ENCODE data around the gene UTF1. TPM values are rescaled to one million over a fixed set of nuclear protein-coding genes. Genes with fewer than 3 reads are reported as not detected.
"Not testable (repeated sequence)": the region's sequence is repeated elsewhere in the genome, so short reads cannot be mapped to it uniquely, and the experiment has no call there.

UTF1 gene
- total RNA-seq, 2 experiments from 2014 or later, result not detected

DNA sequence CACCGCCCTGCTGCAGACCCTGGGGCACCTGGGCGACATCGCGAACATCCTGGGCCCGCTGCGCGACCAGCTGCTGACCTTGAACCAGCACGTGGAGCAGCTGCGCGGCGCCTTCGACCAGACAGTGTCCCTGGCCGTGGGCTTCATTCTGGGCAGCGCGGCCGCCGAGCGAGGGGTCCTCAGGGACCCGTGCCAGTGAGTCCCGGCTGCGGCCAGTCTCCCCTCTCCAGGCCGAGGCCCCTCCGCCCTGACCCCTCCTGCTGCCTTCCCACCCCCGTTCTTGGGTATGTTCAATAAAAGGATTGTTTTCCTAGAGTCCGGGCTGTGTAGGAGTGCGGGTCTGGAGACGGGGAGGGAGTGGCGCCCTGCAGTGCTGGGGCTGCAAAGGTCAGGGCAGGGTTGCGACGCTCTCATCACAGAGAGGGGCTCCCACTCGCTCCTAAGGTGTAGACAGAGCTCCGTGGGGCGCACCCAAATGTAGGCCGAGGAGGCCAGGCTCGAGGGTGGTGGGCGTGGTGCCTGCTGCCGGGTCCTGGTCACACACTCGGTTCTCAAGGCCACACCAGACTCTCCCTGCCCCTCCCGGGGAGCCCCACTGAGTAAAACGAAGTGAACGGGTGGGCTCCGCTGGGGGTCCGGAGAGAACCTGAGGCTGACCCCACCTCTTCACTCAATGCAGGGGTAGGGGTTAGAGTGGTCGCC is 1.4 kb downstream of the UTF1 start:
- H3K9me3 Mint-ChIP-seq, result no peaks in the 10 kb centered on the region
- peak overlapping the region; percentile 10 for H3K4me3 Mint-ChIP-seq
- H3K4me1 Mint-ChIP-seq, result peaks cover 20% of the 10 kb centered on the region
- ChIA-PET POLR2A (no interaction called here), CTCF (interaction anchor here (0.6 to 1.2 kb wide), 2 partner anchors 98 to 1866 kb away, joined by 3 read pairs; no protein-coding TSS in a partner anchor)
- H3K27ac Mint-ChIP-seq, result no peak overlapping the region
- no peak for DNase-seq
- peaks cover 68% of the 10 kb centered on the region for H3K27me3 Mint-ChIP-seq
- no peaks in the 10 kb centered on the region for H3K36me3 Mint-ChIP-seq (ENCODE audit: low read depth)

- Mint-ChIP-seq H3K36me3 (ENCODE audit: low read depth) (no peaks in the 10 kb centered on the region), H3K27ac (no peak overlapping the region), H3K9me3 (no peaks in the 10 kb centered on the region), H3K4me1 (peaks cover 15% of the 10 kb centered on the region), H3K4me3 (no peak overlapping the region), H3K27me3 (peaks cover 62% of the 10 kb centered on the region)
- no peak for DNase-seq
- ChIA-PET POLR2A (no interaction called here), CTCF (interaction anchor here (0.6 kb wide), 1 partner anchor 1867 kb away, joined by 3 read pairs; no protein-coding TSS in a partner anchor)
Measured at GRCh38 chr10:133231946-133232574, 2.0 kb downstream of the UTF1 start.

- H3K4me3 Mint-ChIP-seq; H3K27ac Mint-ChIP-seq; H3K36me3 Mint-ChIP-seq (ENCODE audit: low read depth); POLR2A ChIA-PET; H3K9me3 Mint-ChIP-seq; H3K4me1 Mint-ChIP-seq; DNase-seq: not testable (repeated sequence)
- H3K27me3 Mint-ChIP-seq, result peaks cover 55% of the 10 kb centered on the region
- CTCF ChIA-PET, result interaction anchor here (0.8 kb wide), 1 partner anchor 10 kb away, joined by 4 read pairs; no protein-coding TSS in a partner anchor
Measured at GRCh38 chr10:133234796-133235195, 4.8 kb downstream of the UTF1 start.

GRCh38 chr10:133235265-133235855 is 5.3 kb downstream of the UTF1 start:
- no peak for DNase-seq
- no peaks in the 10 kb centered on the region for H3K9me3 Mint-ChIP-seq
- no peak overlapping the region for H3K4me3 Mint-ChIP-seq
- ChIA-PET POLR2A (no interaction called here), CTCF (interaction anchor here (0.5 kb wide), 1 partner anchor 20 kb away, joined by 3 read pairs; no protein-coding TSS in a partner anchor)
- no peak overlapping the region for H3K27ac Mint-ChIP-seq
- peaks cover 6% of the 10 kb centered on the region for H3K4me1 Mint-ChIP-seq
- no peaks in the 10 kb centered on the region for H3K36me3 Mint-ChIP-seq (ENCODE audit: low read depth)
- H3K27me3 Mint-ChIP-seq, result peaks cover 56% of the 10 kb centered on the region

- ChIA-PET POLR2A (no interaction called here), CTCF (interaction anchor here (0.5 kb wide), 1 partner anchor 19 kb away, joined by 3 read pairs; no protein-coding TSS in a partner anchor)
- Mint-ChIP-seq H3K36me3 (ENCODE audit: low read depth) (no peaks in the 10 kb centered on the region), H3K9me3 (no peaks in the 10 kb centered on the region), H3K27ac (no peak overlapping the region), H3K27me3 (peaks cover 58% of the 10 kb centered on the region), H3K4me1 (peaks cover 10% of the 10 kb centered on the region), H3K4me3 (no peak overlapping the region)
- no peak for DNase-seq
Measured at GRCh38 chr10:133235932-133236331, 5.9 kb downstream of the UTF1 start.

DNA sequence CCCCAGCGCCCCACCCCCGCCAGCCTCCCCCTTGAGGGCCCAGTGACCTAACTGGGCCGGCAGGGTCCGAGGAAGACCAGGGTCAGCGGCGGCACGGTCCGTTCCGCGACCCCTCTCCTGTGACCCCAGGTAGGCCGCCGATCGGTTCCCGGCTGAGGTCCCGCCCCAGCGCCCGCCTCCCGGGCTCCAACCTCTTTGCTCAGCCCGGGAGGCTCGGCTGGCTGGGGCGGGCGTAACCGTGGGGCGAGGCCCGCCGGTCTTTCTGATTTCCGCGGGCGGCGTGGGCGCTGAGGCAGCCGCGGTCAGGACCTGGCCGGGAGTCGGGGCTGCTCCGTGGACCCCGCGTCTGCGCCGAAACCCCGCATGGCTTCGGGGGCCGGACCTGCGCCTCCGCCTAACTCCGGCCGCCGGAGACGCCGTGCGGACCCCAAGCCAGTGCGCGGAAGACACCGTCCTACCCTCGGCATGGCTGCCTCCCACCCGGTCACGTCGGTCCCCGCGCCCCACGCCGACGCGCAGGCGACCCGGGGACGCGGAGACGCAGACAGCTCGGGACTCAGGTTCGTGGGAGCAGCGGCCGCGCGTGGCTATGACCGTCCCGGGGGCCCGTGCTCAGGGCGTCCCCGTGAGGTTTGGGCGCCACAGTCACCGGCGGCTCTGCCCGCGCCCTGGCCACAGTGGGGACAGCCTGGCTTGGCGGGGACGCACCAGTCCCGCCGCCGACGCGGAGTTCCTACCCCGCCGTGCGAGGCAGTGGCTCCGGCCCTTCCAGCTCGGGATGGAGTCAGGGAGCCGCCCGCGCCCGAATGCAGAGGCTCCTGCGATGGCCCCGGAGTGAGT is 6.6 kb downstream of the UTF1 start:
- ChIA-PET CTCF (no interaction called here), POLR2A (no interaction called here)
- Mint-ChIP-seq H3K4me1 (peaks cover 14% of the 10 kb centered on the region), H3K27ac (no peak overlapping the region), H3K27me3 (peaks cover 60% of the 10 kb centered on the region), H3K36me3 (ENCODE audit: low read depth) (no peaks in the 10 kb centered on the region), H3K9me3 (no peaks in the 10 kb centered on the region), H3K4me3 (no peak overlapping the region)
- no peak for DNase-seq

GRCh38 chr10:133237241-133237587 is 7.2 kb downstream of the UTF1 start:
- Mint-ChIP-seq H3K4me3 (no peak overlapping the region), H3K27me3 (peaks cover 58% of the 10 kb centered on the region), H3K4me1 (peaks cover 18% of the 10 kb centered on the region), H3K36me3 (ENCODE audit: low read depth) (no peaks in the 10 kb centered on the region), H3K9me3 (no peaks in the 10 kb centered on the region), H3K27ac (no peak overlapping the region)
- no peak for DNase-seq
- ChIA-PET POLR2A (no interaction called here), CTCF (no interaction called here)

DNA sequence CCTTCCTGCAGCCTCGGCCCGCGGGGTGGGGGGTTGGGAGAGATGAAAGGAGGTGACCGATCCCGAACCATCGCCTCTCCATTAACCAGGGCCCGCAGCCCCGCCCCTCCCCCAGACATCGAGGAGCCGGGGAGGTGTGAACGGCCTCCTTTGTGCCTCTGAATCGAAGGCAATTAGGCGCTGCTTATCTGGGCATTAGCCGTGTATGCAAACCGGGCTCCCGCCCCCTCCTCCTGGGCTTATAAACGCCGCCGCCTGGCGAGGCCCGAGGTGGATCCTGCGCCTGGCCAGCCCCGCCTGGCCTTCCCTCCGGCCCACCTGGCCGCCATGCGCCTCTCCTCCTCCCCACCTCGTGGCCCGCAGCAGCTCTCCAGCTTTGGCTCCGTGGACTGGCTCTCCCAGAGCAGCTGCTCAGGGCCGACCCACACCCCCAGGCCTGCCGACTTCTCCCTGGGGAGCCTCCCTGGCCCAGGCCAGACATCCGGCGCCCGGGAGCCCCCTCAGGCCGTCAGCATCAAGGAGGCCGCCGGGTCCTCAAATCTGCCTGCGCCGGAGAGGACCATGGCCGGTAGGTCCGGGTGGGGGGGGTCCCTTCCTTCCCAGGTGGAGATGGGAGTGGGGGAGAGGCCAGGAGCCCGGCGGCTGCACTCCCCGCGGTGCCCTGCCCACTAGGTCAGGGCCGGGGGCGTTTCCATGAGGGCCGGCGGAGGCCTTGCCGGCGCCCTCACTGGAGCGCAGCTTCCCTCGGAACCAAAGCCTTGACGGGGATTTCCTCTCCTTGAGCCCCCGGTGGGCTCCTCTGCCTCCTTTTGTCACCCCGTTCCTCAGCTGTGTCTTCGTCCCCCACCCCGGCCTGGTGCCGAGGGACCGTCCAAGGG is 7.8 kb downstream of the UTF1 start, which contains the start of gene VENTX:
VENTX (plus strand) TSS at position 268 of the 878 bp plus-strand sequence; CDS start at position 328, 60 bp downstream.
- peaks cover 22% of the 10 kb centered on the region for H3K4me1 Mint-ChIP-seq
- no peak within 1 kb of the TSS for H3K4me3 Mint-ChIP-seq
- no peaks in the 10 kb centered on the region for H3K9me3 Mint-ChIP-seq
- no peaks in the 10 kb centered on the region for H3K36me3 Mint-ChIP-seq (ENCODE audit: low read depth)
- POLR2A ChIA-PET, result no interaction called here
- no peak within 1 kb of the TSS for H3K27ac Mint-ChIP-seq
- DNase-seq, result no peak
- CTCF ChIA-PET, result interaction anchor here (0.6 kb wide), 1 partner anchor 10 kb away, joined by 3 read pairs; no protein-coding TSS in a partner anchor
- peaks cover 55% of the 10 kb centered on the region for H3K27me3 Mint-ChIP-seq

DNA sequence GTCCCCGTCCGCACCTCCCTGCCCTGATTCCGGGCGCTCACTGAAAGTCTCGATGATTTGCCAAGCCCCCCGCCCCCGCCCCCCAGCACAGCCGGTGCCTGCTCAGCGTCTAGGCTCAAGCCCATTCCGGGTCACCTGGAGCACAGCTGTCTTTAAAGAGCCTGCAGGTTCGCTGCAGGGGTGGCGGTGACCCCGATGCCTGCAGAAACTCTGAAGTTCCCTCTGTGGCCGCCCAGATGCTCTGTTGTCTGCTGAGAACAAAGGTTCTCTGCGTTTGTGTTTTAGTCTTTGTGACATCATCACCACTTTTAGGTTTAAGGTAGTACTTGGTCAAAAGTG is 8.4 kb downstream of the UTF1 start:
- POLR2A ChIA-PET, result no interaction called here
- no peaks in the 10 kb centered on the region for H3K9me3 Mint-ChIP-seq

DNA sequence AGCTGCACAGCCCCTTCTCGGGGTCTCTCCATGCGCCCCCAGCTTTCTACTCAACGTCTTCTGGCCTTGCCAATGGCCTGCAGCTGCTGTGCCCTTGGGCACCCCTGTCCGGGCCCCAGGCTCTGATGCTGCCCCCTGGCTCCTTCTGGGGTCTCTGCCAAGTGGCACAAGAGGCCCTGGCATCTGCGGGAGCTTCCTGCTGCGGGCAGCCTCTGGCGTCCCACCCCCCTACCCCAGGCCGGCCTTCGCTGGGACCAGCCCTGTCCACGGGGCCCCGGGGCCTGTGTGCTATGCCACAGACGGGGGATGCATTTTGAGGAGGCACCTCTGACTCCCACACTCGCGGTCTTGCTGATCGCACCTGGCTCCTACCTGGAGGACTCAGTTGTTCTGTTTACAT is 10.0 kb downstream of the UTF1 start:
- no peak overlapping the region for H3K4me3 Mint-ChIP-seq
- DNase-seq, result no peak
- H3K27me3 Mint-ChIP-seq, result peaks cover 40% of the 10 kb centered on the region
- no peak overlapping the region for H3K27ac Mint-ChIP-seq
- ChIA-PET POLR2A (no interaction called here), CTCF (no interaction called here)
- peaks cover 22% of the 10 kb centered on the region for H3K4me1 Mint-ChIP-seq
- no peaks in the 10 kb centered on the region for H3K36me3 Mint-ChIP-seq (ENCODE audit: low read depth)
- H3K9me3 Mint-ChIP-seq, result no peaks in the 10 kb centered on the region

More for the DNA sequence above, 8.4 kb downstream of the UTF1 start:
- Mint-ChIP-seq H3K27ac (no peak overlapping the region), H3K36me3 (ENCODE audit: low read depth) (no peaks in the 10 kb centered on the region), H3K4me3 (no peak overlapping the region), H3K4me1 (peaks cover 25% of the 10 kb centered on the region), H3K27me3 (peaks cover 53% of the 10 kb centered on the region)
- no peak for DNase-seq
- CTCF ChIA-PET, result interaction anchor here (0.6 kb wide), 1 partner anchor 11 kb away, joined by 3 read pairs; no protein-coding TSS in a partner anchor

DNA sequence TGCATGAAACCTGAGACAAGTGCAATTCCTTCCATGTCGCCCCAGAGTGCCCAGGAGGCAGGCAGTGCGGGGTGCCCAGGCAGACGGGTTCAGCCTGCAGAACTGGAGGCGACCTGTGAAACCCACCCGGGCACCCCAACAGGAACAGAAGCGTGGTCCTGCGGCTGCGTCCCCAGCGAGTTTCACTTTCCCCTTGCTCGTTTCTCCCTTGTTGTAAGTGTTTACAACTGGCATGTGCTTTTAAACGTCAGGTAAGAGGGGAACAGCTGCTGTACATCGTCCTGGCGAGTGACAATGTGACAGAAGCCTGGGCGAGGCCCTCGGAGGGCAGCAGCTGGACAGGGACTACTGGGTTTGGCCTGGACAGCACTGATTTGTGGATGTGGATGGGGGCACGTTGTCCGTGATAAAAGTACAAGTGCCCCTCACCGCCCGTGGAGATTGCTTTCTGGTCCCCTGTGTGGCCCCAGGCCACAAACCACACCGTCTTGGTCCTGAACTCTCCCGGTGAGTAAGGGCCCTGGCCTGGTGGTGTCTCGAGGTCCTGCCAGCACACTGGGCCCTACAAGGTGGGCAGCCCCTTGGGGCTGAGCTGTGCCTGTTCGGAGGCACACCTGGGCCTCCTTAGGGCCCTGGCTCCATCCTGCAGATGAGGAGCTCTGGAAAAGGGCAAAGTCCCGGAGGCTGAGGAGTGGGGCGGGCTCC is 11.6 kb downstream of the UTF1 start:
- peaks cover 22% of the 10 kb centered on the region for H3K4me1 Mint-ChIP-seq
- DNase-seq, result peak; percentile 45
- POLR2A ChIA-PET, result no interaction called here

More for the DNA sequence above, 11.6 kb downstream of the UTF1 start:
- CTCF ChIA-PET, result interaction anchor here (1.0 kb wide), 2 partner anchors 19 to 69 kb away, joined by 3 to 5 read pairs; no protein-coding TSS in a partner anchor
- H3K27ac Mint-ChIP-seq, result peak overlapping the region; percentile 70
- H3K27me3 Mint-ChIP-seq, result peaks cover 35% of the 10 kb centered on the region
- no peaks in the 10 kb centered on the region for H3K36me3 Mint-ChIP-seq (ENCODE audit: low read depth)
- peak overlapping the region; percentile 71 for H3K4me3 Mint-ChIP-seq
- H3K9me3 Mint-ChIP-seq, result no peaks in the 10 kb centered on the region

Measured in activated CD4-positive, alpha-beta T cell treated with anti-CD3 and anti-CD28 coated beads, Interleukin-2, amount 10 ng/mL, durations not matched to agents 7 days and 5 days (primary cell).